SK-N-MC (cell line): ENCODE results near the gene HDDC2.

Experiments
- EZH2 ChIP-seq: fragments of 200-600 bp; sonication (generic); IDR thresholded peaks from one replicate; pipeline ENCODE4 v1.6.1; 2017; ENCODE audit warnings: antibody characterized with exemption
- FOXP2 ChIP-seq: optimal IDR thresholded peaks from 2 replicates; pipeline ENCODE3; 2011; ENCODE audit warnings: mild to moderate bottlenecking, moderate library complexity; ENCODE audit not compliant: insufficient read depth; ENCODE audit errors: extremely low read length, control extremely low read depth
- POLR2AphosphoS5 ChIP-seq: IDR thresholded peaks from 2 replicates; pipeline ENCODE4 v1.6.1; 2012; ENCODE audit warnings: mild to moderate bottlenecking, low read depth, low read length, borderline replicate concordance

GRCh38 chr6:125269328-125269985 lies 32.3 kb downstream of the HDDC2 start:
- no peak for TF ChIP-seq POLR2AphosphoS5
- TF ChIP-seq FOXP2 = no peak
- TF ChIP-seq EZH2 = no peak
